HK-2 (cell line): ENCODE data around the gene OGT.
"Not testable (repeated sequence)": the region's sequence is repeated elsewhere in the genome, so short reads cannot be mapped to it uniquely, and the experiment has no call there.

Source experiments
- DNase-seq: peaks from one replicate; pipeline ENCODE4 v3.0.0-alpha.2; 2018; ENCODE audit not compliant: unreplicated experiment

The OGT gene

DNA sequence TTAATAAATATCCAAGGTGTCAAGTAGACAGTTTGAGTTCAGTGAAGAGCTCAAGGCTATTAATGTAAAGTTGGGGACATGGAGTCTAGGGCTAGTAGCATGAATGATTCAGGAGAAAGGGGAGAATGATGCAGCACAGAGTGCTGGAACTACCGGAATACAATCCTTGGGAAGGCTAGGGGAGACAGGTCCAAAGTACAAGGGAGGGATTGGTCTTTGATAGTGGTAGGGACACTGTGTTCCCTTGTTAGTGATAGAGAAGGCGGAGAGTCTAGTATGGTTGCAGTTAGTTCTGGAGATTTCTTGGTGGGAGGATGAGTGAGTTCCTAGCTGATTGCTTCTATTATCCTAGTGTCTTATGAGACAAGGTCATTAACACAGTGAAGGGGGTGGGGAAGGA lies 54.0 kb downstream of the OGT start:
- no peak for DNase-seq

DNA sequence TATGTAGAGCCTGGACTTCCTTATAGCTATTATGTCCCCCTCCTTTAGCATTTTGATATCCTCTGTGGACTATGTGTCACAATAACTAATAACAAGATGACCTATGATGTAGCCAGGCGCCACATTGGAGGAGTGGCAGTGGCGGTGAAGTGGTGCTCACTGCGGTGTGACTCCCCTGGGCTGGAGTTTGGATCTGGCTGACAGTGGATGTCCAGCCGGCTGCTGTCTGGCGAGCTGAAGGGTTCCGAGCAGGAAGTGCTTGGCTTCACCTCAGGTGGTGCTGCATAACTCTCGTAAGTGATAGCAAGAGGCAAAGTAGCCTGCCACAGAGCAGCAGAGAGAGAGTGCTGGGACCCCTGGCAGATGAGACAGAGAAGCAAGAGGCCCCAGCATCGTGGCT lies 60.3 kb downstream of the OGT start:
- DNase-seq: not testable (repeated sequence)

DNA sequence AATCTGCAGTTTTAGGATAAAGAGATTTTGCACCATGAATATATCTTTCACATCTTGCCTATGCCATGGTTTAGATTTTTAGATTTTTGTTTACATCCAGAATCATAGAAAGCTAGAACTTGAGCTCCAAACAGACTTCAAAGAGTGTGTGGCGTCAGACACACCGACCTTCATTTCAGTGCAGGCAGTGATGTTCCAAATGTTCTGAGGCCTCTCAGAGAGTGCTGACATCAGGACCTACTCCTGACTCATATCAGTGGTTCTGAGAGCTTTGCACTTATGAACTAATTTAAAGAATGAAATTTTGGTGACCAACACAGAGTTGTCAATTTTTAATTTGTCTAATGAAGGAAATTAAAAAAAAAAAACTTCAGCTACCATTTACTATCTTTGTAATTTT lies 67.1 kb downstream of the OGT start:
- DNase-seq: no peak

DNA sequence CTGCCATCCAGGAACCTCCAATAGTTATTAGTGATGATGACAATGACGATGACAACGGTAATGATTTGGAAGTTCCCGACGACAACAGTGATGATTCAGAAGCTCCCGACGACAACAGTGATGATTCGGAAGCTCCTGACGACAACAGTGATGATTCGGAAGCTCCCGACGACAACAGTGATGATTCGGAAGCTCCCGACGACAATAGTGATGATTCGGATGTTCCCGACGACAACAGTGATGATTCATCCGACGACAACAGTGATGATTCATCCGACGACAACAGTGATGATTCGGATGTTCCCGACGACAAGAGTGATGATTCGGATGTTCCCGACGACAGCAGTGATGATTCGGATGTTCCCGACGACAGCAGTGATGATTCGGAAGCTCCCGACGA lies 70.7 kb downstream of the OGT start:
- no peak for DNase-seq

DNA sequence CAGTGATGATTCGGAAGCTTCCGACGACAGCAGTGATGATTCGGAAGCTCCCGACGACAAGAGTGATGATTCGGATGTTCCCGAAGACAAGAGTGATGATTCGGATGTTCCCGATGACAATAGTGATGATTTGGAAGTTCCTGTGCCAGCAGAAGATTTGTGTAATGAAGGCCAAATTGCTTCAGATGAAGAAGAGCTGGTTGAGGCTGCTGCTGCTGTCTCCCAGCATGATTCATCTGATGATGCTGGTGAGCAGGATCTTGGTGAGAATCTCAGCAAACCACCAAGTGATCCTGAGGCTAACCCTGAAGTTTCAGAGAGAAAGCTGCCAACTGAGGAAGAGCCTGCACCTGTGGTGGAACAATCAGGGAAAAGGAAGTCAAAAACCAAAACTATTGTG lies 71.2 kb downstream of the OGT start:
- DNase-seq: no peak

DNA sequence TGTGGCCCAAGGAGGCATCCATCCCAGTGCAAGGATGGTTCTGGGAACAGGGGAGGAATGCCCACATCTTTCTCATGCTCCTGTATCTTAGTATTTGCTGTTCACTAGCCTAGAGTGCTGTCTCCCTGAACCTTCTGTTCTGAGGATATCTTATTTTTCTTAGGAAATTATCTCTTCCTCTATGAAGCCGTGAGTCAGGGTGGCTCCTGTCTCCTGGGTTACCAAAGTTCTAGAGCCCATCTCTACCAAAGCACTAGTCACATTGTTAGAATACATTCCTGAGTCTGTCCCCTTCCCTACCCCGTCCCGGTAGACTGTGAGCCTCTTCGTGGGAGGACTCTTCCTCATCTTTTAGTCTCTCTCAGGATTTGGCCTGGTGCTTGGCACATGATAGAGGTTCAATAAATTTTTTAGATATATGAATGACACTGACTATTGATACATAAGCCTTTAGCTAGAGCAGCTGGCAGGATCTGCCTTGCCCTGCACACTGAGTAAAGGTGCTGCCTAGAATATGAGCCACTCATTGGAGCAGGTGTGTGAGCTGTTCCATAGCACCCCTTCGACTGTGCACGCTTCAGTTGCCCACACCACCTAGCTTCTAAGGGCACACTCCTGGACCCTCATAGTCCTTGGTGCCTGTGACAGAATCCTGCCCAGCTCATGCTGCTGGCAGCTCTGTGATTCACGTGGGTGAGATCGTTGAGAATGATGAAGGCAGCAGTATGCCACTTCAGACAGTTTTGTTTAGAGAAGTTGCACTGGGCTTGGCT lies 72.1 kb downstream of the OGT start:
- no peak for DNase-seq

DNA sequence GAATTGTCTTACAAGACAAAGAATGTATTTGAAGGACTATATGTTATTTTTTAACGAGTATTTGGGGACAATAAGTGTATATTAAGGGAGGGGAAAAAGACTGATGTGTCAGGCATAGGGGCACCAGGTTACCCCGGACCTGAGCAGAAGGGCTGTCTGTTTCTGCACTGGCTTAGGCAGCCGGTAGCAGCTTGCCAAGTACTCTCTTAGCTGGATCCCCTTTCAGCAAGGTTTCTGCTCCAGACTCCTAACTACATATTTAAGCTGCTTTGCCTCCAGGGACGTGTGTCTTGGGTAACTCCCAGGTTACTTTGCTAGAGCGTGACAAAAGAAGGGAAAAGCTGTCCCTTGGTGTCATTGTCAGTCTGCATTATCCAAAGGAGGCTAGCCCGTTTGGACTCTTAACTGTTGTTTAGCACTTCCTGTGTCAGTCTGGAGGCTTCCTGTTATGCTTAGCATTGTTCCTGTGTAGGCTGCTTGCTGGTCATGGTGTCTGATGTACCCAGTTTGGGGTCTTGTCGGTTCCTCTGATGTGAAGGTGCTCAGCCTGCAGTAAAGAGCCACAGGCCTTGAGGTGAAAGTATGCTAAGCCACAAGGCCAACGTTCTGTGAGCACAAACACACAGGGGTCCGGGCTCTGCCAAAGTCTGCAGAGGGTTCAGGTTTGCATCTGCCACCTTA lies 73.8 kb downstream of the OGT start:
- no peak for DNase-seq

DNA sequence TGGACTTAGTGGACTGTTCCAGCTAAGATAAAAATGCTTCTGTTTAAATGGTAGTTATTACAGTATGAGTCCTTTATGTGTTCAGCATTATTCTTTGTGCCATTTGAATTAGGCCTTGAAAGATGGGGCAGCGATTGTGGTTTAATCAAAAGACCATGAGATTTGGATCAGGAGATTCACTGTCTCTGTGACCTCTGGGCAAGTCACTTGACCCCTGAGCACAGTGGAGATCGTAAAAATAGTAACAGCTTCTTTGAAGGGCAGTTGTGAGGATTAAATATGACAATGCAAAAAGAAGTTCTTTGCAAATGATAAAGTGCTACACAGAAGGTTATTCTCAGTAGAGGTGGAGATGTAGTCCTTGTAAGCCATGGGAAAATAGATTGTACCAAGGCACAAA lies 74.6 kb downstream of the OGT start:
- no peak for DNase-seq

DNA sequence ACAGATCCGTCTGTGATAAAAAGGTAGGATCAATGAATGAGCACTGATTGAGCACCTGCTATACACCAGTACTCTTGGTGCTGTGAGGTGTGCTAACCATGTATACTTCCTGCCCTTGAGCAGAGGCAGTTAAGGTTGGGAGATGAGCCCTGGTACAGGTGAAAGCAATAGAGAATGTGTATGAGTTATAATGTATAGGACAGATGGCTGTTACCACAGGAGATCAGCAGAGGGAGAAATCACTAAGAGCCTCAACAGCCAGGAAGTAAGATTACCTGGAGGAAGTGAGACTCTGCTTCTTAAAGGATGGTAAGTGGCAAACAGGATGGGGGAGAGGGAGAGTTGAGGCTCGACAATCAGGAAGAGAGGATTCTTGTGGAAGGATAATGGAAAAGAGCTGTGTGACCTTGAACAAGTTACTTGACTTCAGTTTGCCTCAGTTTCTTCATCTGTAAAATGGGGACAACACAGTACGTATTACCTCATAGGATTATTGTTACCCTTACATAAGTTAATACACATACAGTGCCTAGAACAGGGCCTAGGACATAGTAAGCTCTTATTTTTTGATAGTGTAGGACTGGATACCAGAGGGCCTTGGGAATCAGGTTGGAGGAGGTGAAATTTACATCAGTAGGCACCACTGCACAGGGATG lies 76.3 kb downstream of the OGT start:
- no peak for DNase-seq

DNA sequence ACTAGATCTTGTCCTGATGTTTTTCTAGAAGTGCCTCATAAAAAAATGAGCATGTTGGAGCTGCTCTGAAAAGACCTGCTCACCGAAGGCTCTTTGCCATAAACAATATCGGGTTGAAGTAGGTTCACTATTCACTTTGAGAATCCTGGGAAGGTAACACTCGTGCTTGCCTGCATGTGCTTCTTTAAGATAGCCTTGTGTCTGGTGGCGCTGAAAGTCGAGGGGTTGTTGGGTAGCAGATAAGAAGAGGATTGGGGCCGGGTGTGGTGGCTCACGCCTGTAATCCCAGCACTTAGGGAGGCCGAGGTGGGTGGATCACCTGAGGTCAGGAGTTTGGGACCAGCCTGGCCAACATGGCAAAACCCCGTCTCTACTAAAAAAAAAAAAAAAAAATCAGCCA lies 78.8 kb downstream of the OGT start:
- not testable (repeated sequence) for DNase-seq

DNA sequence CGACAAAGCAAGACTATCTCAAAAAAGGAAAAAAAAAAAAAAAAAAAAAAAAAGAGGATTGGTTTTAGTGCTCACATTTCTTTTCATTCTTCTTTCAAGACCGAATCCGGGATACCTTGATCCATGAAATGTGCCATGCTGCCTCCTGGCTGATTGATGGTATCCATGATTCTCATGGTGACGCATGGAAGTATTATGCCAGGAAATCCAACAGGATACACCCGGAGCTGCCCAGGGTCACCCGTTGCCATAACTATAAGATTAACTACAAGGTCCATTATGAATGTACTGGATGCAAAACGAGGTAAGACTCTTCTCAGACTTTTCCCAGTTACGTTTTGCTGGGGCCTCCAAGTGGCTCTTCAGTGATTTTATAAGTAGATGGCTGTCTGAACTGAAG lies 79.4 kb downstream of the OGT start:
- DNase-seq: no peak

DNA sequence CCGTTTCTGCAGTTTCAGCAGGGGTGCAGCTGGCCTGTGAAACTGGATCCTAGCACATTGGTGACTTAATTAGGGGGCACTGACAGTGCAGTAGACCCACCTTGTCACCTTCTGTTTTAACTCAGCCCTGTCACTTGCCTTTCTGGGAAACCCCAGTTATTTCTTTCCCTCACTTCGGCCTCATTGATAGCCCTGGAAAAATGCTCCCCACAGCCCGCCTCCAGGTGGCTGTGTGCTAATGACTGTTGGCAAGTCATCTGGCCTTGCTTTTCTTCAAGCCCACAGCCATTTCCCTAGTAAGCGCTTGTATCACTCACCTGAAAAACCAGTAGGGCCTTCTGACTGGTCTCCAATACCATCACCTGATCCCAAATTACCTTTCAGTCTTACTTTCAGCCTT lies 82.2 kb downstream of the OGT start:
- DNase-seq: no peak

DNA sequence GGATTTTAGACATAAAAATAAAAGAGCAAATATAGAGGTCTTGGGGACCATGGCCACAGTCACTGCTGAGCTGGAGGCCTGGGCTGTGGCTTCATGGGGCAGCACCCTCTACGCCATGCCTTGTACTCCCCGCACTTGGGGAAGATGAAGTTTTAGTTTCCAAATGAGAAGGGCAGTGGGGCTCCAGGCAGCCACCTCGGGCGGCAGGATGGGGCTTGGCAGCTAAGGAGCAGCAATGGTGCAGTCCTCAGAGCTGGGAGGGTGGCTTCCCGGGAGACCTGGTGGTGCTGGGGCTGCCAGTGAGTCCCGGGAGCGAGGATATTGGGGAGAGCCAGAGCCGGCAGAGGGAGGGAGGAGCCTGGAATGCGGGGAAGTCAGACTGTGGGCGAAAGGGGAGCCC lies 83.0 kb downstream of the OGT start:
- no peak for DNase-seq

DNA sequence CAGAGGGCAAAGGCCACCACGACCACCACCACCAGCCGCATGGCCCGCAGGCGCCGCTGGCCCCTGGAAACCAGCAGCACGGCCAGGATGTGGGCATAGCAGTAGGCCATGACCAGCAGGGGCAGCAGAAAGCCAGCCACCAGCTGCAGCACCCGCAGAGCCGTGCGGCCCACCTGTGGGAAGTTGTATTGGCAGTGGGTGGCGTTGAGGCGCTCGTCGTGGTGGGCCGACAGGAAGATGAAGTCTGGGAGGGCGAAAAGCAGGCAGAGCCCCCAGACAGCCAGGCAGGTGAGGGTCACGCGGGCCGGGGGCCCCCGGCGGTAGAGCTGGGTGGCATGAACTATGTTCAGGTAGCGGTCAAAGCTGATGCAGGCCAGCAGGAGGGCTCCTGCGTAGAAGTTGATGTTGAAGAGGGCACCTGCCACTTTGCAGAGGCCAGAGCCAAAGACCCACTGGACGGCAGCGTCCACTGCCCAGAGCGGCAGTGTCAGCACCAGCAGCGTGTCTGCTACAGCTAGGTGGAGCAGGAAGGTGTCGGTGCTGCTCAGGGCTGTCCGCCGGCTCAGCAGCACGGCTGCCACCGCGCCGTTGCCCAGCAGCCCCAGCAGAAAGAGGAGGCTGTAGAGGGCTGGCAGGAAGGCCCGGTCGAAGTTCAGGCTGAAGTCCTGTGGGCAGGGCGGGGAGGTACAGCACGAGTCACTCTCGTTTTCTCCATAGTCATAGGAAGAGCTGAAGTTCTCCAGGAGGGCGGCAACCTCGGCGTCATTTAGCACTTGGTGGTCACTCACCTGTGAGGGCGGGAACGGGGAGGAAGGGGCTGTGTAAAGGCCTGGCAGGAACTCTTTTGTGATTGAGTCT lies 84.0 kb downstream of the OGT start:
- no peak for DNase-seq

DNA sequence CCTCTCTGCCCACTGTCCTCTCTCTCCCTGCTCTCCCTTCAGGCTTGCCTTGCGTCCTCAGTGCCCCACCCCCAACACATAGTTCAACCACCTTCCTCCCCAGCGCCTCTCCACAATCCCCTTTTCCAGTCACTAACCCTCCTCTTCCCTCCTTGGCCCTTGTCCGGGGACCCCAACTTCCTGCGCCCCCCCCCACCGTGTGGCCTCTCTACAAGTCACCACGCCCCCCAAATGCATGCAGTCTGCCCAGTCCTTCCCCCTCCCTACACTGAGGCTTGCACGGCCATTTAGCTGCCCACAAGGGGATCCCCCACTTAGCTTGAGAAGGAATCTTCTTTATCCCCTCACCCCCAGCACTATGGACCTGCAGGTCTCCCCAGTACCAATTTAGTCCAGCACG lies 84.8 kb downstream of the OGT start:
- DNase-seq: no peak

DNA sequence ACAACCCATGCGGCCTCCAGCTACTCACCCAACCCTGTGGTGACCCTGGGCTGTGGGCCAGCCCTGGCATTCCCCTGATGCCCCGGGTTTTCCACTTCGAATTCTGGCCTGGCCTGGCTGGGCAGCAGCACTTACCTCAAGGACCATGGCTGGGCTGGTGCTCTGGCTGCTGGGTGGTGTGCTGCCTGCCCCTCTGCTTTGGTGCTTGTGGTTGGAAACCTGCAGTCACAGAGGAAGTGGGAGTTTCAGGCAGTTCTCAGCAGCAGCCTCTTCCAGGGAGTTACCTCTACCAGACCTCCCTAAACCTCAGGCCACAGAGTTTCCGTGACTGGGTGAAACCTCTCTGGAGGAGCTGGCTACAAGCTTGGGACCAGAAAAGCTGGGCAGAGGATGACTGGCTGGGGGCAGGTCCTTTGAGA lies 85.4 kb downstream of the OGT start, which contains the start of gene CXCR3:
Gene CXCR3, minus strand, starts transcription at position 209 of the 419 bp plus-strand sequence. Its CDS starts 62 bp downstream, at position 147.
- peak; percentile 24 for DNase-seq

DNA sequence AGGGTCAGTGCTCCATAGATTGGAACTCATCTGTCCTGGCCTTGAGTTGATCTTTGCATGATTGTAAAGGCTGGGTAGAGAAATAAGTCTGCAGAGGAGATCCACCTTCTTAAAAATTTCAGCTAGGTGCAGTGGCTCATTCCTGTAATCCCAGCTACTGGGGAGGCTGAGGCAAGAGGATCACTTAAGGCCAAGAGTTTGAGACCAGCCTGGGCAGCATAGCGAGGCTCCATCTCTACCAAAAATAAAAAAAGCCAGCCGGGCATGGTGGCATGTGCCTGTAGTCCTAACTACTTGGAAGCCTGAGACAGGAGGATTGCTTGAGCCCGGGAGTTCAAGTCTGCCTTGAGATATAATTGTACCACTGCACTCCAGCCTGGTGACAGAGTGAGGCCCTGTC lies 85.9 kb downstream of the OGT start:
- DNase-seq: no peak

DNA sequence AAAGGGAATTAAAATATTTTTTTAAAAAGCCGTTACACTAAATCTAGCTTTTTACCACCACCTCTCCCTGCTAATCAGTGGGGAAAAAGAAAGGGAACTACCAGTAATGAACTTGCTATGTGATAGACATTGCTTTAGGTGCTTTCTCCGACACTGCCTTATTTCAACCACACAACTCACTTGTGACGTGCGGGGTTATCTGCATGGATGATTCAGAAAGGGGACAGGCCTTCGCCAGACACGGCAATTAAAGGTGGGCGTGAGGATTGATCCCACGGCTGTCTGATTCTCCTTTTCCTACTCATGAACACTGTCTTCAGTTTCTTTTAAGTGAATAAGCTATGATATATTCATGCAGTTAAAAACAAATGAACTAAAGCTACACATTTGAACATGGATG lies 86.3 kb downstream of the OGT start:
- DNase-seq: no peak

DNA sequence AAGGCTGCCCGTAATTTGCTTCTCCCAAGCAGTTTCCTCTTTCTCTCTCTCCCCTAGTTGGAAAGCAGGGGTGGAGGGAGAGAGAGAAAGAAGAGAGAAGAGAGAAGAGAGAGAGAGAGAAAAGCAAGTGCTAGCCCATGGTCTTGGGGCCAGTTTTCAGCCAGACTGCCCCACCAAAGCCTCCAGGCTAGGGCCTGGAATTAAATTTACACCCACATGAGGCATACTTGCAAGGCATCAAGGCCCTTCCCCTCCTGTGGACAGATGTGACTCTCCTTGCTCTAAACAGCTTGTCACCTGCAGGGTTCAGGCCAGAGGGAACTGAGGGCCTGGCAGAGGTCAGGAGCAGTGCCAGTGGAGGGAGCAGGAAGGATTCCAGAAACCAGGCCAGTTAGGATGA lies 87.1 kb downstream of the OGT start:
- DNase-seq: no peak

DNA sequence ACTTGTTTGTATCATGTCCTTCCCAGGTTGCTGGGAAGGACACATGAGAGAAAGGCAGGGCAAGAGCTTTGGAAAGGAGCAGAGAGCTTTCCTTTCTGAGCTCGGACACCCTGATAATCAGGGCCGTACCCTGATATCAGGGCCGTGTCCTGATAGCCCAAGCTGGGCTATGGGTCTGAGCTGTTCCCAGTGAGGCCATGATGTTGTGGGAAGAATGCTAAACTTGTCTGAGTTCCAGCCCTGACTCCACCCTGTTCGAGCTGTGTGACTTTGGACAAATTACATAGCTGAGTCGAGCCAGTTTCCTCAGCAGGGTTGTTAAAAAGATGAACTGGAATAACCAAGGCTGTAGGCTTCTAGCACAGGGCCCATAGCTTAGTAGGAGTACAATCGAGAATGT lies 88.7 kb downstream of the OGT start:
- DNase-seq: no peak

DNA sequence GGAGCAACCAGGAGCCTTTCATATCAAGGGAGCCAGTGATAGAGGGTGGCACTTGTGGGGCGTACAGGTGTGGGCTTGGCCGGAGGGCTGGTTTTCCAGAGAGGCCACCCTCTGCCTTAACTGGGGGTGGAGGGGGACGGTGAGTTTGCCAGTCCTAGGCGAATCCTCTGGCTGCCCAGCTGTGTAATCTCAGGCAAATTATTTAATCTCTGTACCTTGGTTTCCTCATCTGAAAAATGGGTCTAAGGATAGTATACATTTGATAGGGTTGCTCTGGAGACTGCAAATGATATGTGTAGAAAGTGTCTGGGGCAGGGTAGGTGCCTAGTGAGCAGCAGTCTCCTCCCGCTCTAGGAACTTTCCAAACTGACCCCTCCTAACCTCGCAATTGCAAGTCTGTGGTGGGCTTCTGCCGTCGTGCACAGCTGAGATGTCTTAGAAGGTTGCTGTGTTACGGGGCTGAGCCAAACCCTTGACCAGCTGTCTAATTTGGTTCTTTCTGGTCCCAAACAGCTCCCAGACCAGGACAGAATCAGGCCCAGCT lies 89.2 kb downstream of the OGT start:
- no peak for DNase-seq
